ENCODE data around the gene LRRC71. TPM values are rescaled to one million over a fixed set of nuclear protein-coding genes. Genes with fewer than 3 reads are reported as not detected.
A peak's percentile ranks its signal among the peaks of the same experiment; 100 is the strongest.

LRRC71 gene
- total and polyA plus RNA-seq, 2 experiments from 2014 or later, result 0.32 TPM; not detected in 1

GRCh38 chr1:156936191-156936590 is 15.8 kb downstream of the LRRC71 start:
- Histone ChIP-seq H3K4me2 (ENCODE audit: unreplicated experiment) (no peak overlapping the region), H3K27me3 (replicated peaks; ENCODE audit: insufficient read depth) (no peaks in the 10 kb centered on the region), H3K4me3 (no peak overlapping the region), H3K9ac (no peak overlapping the region), H3K36me3 (ENCODE audit: low read depth) (no peaks in the 10 kb centered on the region; the same call in 1 of the 2 replicates), H3K9me3 (ENCODE audit: low read depth) (no peaks in the 10 kb centered on the region), H3K4me1 (ENCODE audit: insufficient read depth) (no peaks in the 10 kb centered on the region), H2AFZ (no peak overlapping the region), H4K20me1 (ENCODE audit: insufficient read depth) (no peaks in the 10 kb centered on the region), H3K9me2 (ENCODE audit: insufficient read depth) (no peaks in the 10 kb centered on the region), H3F3A (ENCODE audit: insufficient read depth) (0 out of 2 replicates have a peak, but pooled peaks cover 7% of the 10 kb centered on the region), H3K27ac (no peak overlapping the region), H3K79me2 (ENCODE audit: insufficient read depth) (no peaks in the 10 kb centered on the region)
- TF ChIP-seq EZH2 (IDR thresholded peaks at IDR 0.05; ENCODE audit: insufficient read depth, poor library complexity, severe bottlenecking) (no peak), EZH2phosphoT487 (IDR thresholded peaks at IDR 0.05; ENCODE audit: insufficient read depth, low read depth) (no peak)
- no peak for DNase-seq
- 96 to 99% methylated on average over 5 of the region's 5 CpGs for WGBS, 2 experiments (ENCODE audit: low coverage in 1 of 2, low lambda C conversion rate in 2 of 2, missing lambda C conversion rate in 2 of 2)
- in situ Hi-C loops (cut with MboI), result no loop called here

DNA sequence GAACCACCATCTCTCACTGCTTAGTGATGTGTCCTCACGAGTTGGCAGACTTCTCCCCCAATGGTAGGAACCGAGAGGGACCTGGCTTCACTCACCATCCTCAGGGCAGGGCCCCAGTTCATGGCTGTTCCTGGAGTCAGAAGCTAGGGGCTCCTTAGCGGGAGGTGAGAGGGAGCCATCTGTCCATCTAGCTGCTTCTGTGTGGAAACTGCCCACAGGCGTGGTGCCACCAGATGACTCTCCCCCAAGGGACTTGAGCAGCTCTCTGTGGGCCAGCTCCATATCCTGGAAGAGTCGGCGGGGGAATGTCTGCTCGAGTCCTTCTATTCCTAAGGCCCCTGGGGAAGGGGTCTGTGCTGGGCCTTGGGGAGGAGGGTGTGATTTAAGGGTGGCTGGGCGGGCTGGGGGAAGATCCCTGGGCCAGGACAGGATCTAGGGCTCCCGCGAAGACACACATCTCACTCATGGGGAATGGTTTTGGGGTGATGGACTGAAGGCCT is 16.3 kb downstream of the LRRC71 start:
- Histone ChIP-seq H3K79me2 (ENCODE audit: insufficient read depth) (no peaks in the 10 kb centered on the region), H3K4me1 (ENCODE audit: insufficient read depth) (no peaks in the 10 kb centered on the region), H3K9ac (no peak overlapping the region), H4K20me1 (ENCODE audit: insufficient read depth) (no peaks in the 10 kb centered on the region), H3K9me3 (ENCODE audit: low read depth) (no peaks in the 10 kb centered on the region), H3K9me2 (ENCODE audit: insufficient read depth) (no peaks in the 10 kb centered on the region), H3F3A (ENCODE audit: insufficient read depth) (0 out of 2 replicates have a peak, but pooled peaks cover 3% of the 10 kb centered on the region), H3K27ac (no peak overlapping the region), H3K4me2 (ENCODE audit: unreplicated experiment) (no peak overlapping the region), H3K27me3 (replicated peaks; ENCODE audit: insufficient read depth) (no peaks in the 10 kb centered on the region), H2AFZ (no peak overlapping the region), H3K36me3 (ENCODE audit: low read depth) (no peaks in the 10 kb centered on the region; the same call in 1 of the 2 replicates), H3K4me3 (no peak overlapping the region)
- no peak for TF ChIP-seq EZH2phosphoT487 (IDR thresholded peaks at IDR 0.05; ENCODE audit: insufficient read depth, low read depth)
- no peak for TF ChIP-seq EZH2 (IDR thresholded peaks at IDR 0.05; ENCODE audit: insufficient read depth, poor library complexity, severe bottlenecking)
- WGBS, 2 experiments (ENCODE audit: low coverage in 1 of 2, low lambda C conversion rate in 2 of 2, missing lambda C conversion rate in 2 of 2), result 73 to 78% methylated on average over 10 of the region's 10 CpGs
- peak; percentile 17 for DNase-seq
- in situ Hi-C loops (cut with MboI), result no loop called here

DNA sequence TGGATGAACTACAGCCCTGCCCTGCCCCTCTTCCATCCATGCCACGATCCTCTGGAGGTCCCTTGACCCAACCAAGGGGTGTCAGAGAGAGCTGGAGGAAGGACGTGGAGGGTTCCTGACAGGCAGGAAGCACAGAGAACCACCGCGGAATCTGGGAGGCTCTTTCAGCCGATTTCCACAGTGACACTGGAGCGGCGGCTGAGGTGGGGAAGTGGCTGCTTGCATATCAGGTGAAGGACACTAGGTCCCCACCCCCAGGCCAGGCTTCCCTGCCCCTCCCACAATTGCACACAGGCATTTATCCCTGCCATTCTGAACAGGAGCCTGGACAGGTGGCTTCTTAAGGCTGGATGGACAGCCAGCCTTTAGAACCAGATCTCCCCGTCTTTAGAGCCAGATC is 17.5 kb downstream of the LRRC71 start:
- no peaks in the 10 kb centered on the region for H3K9me2 ChIP-seq (ENCODE audit: insufficient read depth)
- in situ Hi-C loops (cut with MboI), result no loop called here
- no peaks in the 10 kb centered on the region; the same call in 1 of the 2 replicates for H3K36me3 ChIP-seq (ENCODE audit: low read depth)
- H3K4me3 ChIP-seq, result no peak overlapping the region
- H3K4me2 ChIP-seq (ENCODE audit: unreplicated experiment), result no peak overlapping the region
- H3K9me3 ChIP-seq (ENCODE audit: low read depth), result no peaks in the 10 kb centered on the region
- H3K27ac ChIP-seq, result no peak overlapping the region
- H4K20me1 ChIP-seq (ENCODE audit: insufficient read depth), result no peaks in the 10 kb centered on the region
- H2AFZ ChIP-seq, result no peak overlapping the region
- 91 to 92% methylated on average over 8 of the region's 8 CpGs for WGBS, 2 experiments (ENCODE audit: low coverage in 1 of 2, low lambda C conversion rate in 2 of 2, missing lambda C conversion rate in 2 of 2)
- no peak for DNase-seq
- no peaks in the 10 kb centered on the region for H3K4me1 ChIP-seq (ENCODE audit: insufficient read depth)
- TF ChIP-seq EZH2phosphoT487 (IDR thresholded peaks at IDR 0.05; ENCODE audit: insufficient read depth, low read depth) (no peak), EZH2 (IDR thresholded peaks at IDR 0.05; ENCODE audit: insufficient read depth, poor library complexity, severe bottlenecking) (no peak)
- no peak overlapping the region for H3K9ac ChIP-seq
- H3K79me2 ChIP-seq (ENCODE audit: insufficient read depth), result no peaks in the 10 kb centered on the region
- 0 out of 2 replicates have a peak, but pooled peaks cover 3% of the 10 kb centered on the region for H3F3A ChIP-seq (ENCODE audit: insufficient read depth)
- H3K27me3 ChIP-seq (replicated peaks; ENCODE audit: insufficient read depth), result no peaks in the 10 kb centered on the region

DNA sequence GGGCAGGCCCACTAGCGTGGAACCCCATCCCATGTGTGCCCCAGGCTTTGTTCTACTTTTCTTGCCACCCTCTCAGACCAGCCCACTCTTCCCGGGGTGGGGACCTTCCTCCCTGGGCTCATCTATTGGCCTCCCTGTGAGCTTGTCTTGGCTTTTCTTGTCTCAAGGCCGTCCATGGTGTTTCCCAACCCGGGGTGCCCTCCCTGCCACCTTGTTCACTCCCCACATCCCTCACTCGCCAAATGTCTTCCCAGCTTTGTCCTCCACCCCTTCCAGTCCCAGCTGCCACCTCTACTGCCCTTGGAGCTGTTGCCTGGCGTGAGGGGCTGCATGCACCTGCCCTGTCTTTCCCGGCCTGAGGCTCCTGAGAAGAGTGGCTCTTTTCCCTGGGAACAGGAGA is 18.4 kb downstream of the LRRC71 start:
- no peak overlapping the region for H3K9ac ChIP-seq
- no peaks in the 10 kb centered on the region for H3K9me2 ChIP-seq (ENCODE audit: insufficient read depth)
- H3F3A ChIP-seq (ENCODE audit: insufficient read depth), result 0 out of 2 replicates have a peak, but pooled peaks cover 3% of the 10 kb centered on the region
- no peaks in the 10 kb centered on the region for H4K20me1 ChIP-seq (ENCODE audit: insufficient read depth)
- no peak overlapping the region for H2AFZ ChIP-seq
- no peak overlapping the region for H3K4me3 ChIP-seq
- H3K4me1 ChIP-seq (ENCODE audit: insufficient read depth), result no peaks in the 10 kb centered on the region
- no peaks in the 10 kb centered on the region for H3K27me3 ChIP-seq (replicated peaks; ENCODE audit: insufficient read depth)
- DNase-seq, result no peak
- in situ Hi-C loops (cut with MboI), result no loop called here
- no peak overlapping the region for H3K4me2 ChIP-seq (ENCODE audit: unreplicated experiment)
- no peaks in the 10 kb centered on the region; the same call in 1 of the 2 replicates for H3K36me3 ChIP-seq (ENCODE audit: low read depth)
- no peak for TF ChIP-seq EZH2 (IDR thresholded peaks at IDR 0.05; ENCODE audit: insufficient read depth, poor library complexity, severe bottlenecking)
- TF ChIP-seq EZH2phosphoT487 (IDR thresholded peaks at IDR 0.05; ENCODE audit: insufficient read depth, low read depth), result no peak
- H3K27ac ChIP-seq, result no peak overlapping the region
- H3K79me2 ChIP-seq (ENCODE audit: insufficient read depth), result no peaks in the 10 kb centered on the region
- H3K9me3 ChIP-seq (ENCODE audit: low read depth), result no peaks in the 10 kb centered on the region
- WGBS, 2 experiments (ENCODE audit: low coverage in 1 of 2, low lambda C conversion rate in 2 of 2, missing lambda C conversion rate in 2 of 2), result 68 to 77% methylated on average over 7 of the region's 7 CpGs
